GM20431 (cell line): Measurements from ENCODE around the gene RHBDL3.
"Not testable (repeated sequence)": the region's sequence is repeated elsewhere in the genome, so short reads cannot be mapped to it uniquely, and the experiment has no call there.

Experiments used
- in situ Hi-C: fragments of 300-500 bp; cut with MseI, MboI; formaldehyde crosslinking; loops from one replicate; pipeline ENCODE4 v1.15.0; 2020; ENCODE audit warnings: low sequenced_read_pairs; ENCODE audit not compliant: unreplicated experiment

Gene RHBDL3

GRCh38 chr17:32350666-32351418 is 85.2 kb downstream of the RHBDL3 start:
- in situ Hi-C loops: no loop called here

GRCh38 chr17:32352734-32353133 is 87.1 kb downstream of the RHBDL3 start:
- in situ Hi-C loops: not testable (repeated sequence)

- in situ Hi-C loops: no loop called here
Observed at GRCh38 chr17:32355649-32356377, 90.2 kb downstream of the RHBDL3 start.

GRCh38 chr17:32356378-32356743 is 90.7 kb downstream of the RHBDL3 start:
- in situ Hi-C loops: no loop called here

GRCh38 chr17:32356750-32357149 is 91.1 kb downstream of the RHBDL3 start:
- in situ Hi-C loops: no loop called here

- in situ Hi-C loops: no loop called here
Observed at GRCh38 chr17:32357615-32358014, 92.0 kb downstream of the RHBDL3 start.

GRCh38 chr17:32361270-32361669 is 95.6 kb downstream of the RHBDL3 start:
- in situ Hi-C loops: no loop called here

- in situ Hi-C loops: no loop called here
Observed at GRCh38 chr17:32370426-32370825, 104.8 kb downstream of the RHBDL3 start.
